GM18951 (cell line): ENCODE data around the gene DCANP1.

ENCODE experiments used
- POLR2A ChIP-seq: IDR thresholded peaks from 4 replicates; pipeline ENCODE4 v1.6.1; 2011; ENCODE audit warnings: mild to moderate bottlenecking; ENCODE audit not compliant: insufficient read length, insufficient read depth; ENCODE audit errors: extremely low read depth
- in situ Hi-C: fragments of 300-500 bp; cut with MboI; formaldehyde crosslinking; loops from one replicate; pipeline ENCODE4 v1.12.0; 2022; ENCODE audit warnings: low sequenced_read_pairs, mixed read lengths, inconsistent platforms; ENCODE audit not compliant: unreplicated experiment

The DCANP1 gene

DNA sequence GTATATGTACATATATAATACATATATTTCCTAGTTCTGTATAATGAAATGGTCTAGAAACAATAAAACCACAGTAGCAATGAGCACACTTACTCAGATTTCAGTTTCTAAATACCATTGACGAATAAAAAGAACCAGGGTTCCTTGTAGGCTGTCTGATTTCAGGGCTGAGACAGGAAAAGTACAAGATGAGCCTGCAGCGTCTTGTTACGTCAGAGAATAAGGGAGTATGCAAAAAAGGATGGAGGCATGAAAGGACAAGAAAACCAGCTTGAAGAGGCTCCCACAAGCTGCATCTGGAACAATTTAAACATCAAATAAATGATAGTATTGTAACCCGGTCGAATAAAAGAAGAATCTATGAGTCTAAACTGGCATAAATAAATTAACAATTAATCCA is 22.8 kb upstream of the DCANP1 start:
- no peak for TF ChIP-seq POLR2A
- in situ Hi-C loops = loop anchor here (10.0 kb wide), 1 partner anchor 85 kb away; no protein-coding TSS in a partner anchor

DNA sequence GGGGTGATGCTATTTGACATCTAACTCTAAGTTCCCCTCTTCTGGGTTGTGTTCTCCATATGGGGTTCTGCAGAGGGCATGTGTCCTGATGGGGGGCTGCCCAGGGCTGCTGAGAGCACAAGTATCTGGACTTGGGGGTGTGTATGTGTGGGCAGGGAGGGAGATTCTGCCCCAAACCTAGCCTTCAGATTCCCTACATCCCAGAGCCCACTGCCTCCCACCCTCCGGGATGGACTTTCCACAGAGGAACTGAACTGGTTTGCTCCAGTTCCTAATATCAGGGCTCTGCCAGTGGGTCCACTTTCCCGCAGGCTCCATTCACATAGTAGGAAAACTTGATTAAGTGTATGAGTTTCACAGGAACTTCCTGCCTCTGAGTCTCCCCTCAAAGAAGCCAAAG is 21.4 kb upstream of the DCANP1 start:
- in situ Hi-C loops = loop anchor here (10.0 kb wide), 1 partner anchor 86 kb away; no protein-coding TSS in a partner anchor
- TF ChIP-seq POLR2A = no peak

DNA sequence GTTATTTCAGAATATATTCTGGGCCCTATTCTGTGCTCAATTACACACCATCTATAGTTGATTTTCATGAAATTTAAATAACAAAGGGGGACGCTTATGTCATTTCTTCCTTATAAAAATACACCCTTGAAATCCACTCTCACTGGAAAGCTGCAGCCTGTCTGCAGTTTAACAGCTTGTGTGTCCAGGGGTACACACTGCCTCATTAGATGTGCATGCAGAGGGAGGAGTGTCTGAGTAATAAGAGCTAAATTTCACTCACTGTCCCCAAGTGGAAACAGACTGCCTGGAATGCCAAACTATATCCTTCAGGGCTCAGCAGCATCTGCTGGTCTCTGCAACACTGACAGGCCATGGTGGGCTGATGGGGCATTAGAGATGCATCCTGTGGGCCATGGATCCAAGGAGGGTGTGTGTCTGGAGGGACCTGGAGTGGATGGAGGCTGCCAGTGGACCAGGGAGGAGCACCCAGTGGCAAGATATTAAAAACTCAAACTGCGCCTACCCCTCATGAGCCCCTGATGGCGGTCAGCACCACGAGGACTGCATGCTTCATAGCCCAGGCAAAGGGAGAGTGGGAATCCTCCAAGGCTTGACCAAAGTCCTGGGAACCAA is 20.8 kb upstream of the DCANP1 start:
- in situ Hi-C loops = loop anchor here (10.0 kb wide), 1 partner anchor 87 kb away; no protein-coding TSS in a partner anchor
- TF ChIP-seq POLR2A = no peak

DNA sequence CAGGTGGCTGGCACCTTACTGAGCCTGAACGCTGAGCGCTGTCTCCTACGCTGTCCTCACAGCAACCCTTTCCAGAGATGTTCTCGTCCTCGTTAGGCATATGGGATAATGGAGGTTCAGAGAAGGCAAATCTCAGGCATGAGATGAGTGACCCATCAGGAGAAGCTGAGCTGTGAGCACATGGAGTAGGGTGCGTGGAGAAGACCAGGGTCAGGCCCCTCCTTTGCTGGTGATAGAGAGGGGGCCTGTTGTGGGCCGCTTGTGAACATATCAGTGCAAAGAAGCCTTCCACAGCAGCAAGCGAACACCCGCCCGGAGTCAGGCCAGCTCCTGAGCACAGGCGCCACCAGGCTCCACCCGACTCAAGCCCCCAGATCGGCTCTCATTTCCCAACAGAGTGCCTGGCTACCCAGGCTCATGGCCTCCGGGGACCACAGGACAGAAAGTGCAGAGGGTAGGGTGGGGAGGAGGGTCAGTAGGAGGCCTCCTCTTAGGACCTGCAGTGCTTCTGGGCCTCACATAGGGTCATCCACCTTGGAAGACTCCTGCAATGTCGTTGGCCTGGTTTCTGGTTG is 20.0 kb upstream of the DCANP1 start:
- in situ Hi-C loops = loop anchor here (10.0 kb wide), 1 partner anchor 88 kb away; no protein-coding TSS in a partner anchor
- no peak for TF ChIP-seq POLR2A

- TF ChIP-seq POLR2A = no peak
- in situ Hi-C loops = loop anchor here (10.0 kb wide), 1 partner anchor 88 kb away; no protein-coding TSS in a partner anchor
These were observed 19.3 kb upstream of the DCANP1 start for GRCh38 chr5:135466178-135467050.

- TF ChIP-seq POLR2A = no peak
- in situ Hi-C loops = loop anchor here (10.0 kb wide), 1 partner anchor 89 kb away; no protein-coding TSS in a partner anchor
These were observed 18.4 kb upstream of the DCANP1 start for GRCh38 chr5:135465391-135466122.

- no peak for TF ChIP-seq POLR2A
- in situ Hi-C loops = loop anchor here (10.0 kb wide), 1 partner anchor 92 kb away; no protein-coding TSS in a partner anchor
These were observed 15.2 kb upstream of the DCANP1 start for GRCh38 chr5:135462304-135462703.

GRCh38 chr5:135461481-135462151 is 14.5 kb upstream of the DCANP1 start:
- in situ Hi-C loops = loop anchor here (10.0 kb wide), 1 partner anchor 93 kb away; no protein-coding TSS in a partner anchor
- no peak for TF ChIP-seq POLR2A

- TF ChIP-seq POLR2A = no peak
- in situ Hi-C loops = loop anchor here (10.0 kb wide), 1 partner anchor 94 kb away; no protein-coding TSS in a partner anchor
These were observed 13.3 kb upstream of the DCANP1 start for GRCh38 chr5:135460246-135461033.

GRCh38 chr5:135458921-135459331 is 11.8 kb upstream of the DCANP1 start:
- TF ChIP-seq POLR2A = no peak
- in situ Hi-C loops = no loop called here

DNA sequence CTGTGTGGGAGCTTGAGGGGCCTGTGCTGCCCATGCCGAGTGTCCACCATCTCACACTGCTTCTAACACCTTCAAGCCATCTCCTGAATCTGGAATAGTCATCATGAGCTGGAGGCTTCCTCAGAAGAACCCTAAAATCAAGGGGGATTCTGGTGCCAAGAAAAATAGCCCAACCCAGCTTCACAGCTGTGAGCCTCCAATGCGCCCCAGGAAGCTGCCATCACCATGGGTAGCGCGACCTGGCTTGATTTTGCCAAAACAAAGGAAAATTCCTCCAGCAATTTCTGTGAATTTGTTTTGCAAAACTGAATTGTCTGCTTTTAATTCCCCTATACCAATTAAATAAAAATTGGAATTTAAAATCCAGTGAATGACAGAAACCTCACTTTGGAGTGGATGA is 11.2 kb upstream of the DCANP1 start:
- in situ Hi-C loops = no loop called here
- TF ChIP-seq POLR2A = no peak

- in situ Hi-C loops = no loop called here
- no peak for TF ChIP-seq POLR2A
These were observed 10.4 kb upstream of the DCANP1 start for GRCh38 chr5:135457424-135458071.
